Keratinocyte (primary cell): ENCODE results near the gene CTDSPL.

Source experiments
- EZH2 ChIP-seq: IDR thresholded peaks from one replicate; pipeline ENCODE4 v1.6.1; 2012; ENCODE audit warnings: inconsistent platforms, mild to moderate bottlenecking, low read length, moderate library complexity
- TF ChIP-seq, protein P1 (sequence below), 3 experiments: IDR thresholded peaks in 1 of 3; conservative IDR thresholded peaks in 1 of 3; optimal IDR thresholded peaks in 1 of 3; 2 replicates in 2 of 3; 3 replicates in 1 of 3; pipeline versions ENCODE3 to v1.5.1; 2011; ENCODE audit warnings: low read length in 3 of 3, mild to moderate bottlenecking in 3 of 3, moderate library complexity in 2 of 3, control low read depth in 1 of 3, inconsistent platforms in 1 of 3; ENCODE audit not compliant: insufficient read depth in 2 of 3; ENCODE audit errors: extremely low read depth in 1 of 3

GRCh38 chr3:37863949-37864822, 2.5 kb downstream of the CTDSPL start:
- TF ChIP-seq, protein P1, sequence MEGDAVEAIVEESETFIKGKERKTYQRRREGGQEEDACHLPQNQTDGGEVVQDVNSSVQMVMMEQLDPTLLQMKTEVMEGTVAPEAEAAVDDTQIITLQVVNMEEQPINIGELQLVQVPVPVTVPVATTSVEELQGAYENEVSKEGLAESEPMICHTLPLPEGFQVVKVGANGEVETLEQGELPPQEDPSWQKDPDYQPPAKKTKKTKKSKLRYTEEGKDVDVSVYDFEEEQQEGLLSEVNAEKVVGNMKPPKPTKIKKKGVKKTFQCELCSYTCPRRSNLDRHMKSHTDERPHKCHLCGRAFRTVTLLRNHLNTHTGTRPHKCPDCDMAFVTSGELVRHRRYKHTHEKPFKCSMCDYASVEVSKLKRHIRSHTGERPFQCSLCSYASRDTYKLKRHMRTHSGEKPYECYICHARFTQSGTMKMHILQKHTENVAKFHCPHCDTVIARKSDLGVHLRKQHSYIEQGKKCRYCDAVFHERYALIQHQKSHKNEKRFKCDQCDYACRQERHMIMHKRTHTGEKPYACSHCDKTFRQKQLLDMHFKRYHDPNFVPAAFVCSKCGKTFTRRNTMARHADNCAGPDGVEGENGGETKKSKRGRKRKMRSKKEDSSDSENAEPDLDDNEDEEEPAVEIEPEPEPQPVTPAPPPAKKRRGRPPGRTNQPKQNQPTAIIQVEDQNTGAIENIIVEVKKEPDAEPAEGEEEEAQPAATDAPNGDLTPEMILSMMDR (optimal IDR thresholded peaks at IDR 0.05 in 1 of 3, IDR thresholded peaks at IDR 0.05 in 1 of 3, conservative IDR thresholded peaks at IDR 0.05 in 1 of 3; ENCODE audit: extremely low read depth in 1 of 3, insufficient read depth in 2 of 3, low read length in 3 of 3) = no peak
- no peak for TF ChIP-seq EZH2
